HG03342 (cell line): ENCODE measurements around the gene WDR45B.

Experiments
- ATAC-seq: cut with Tn5 transposase; IDR thresholded peaks from one replicate; pipeline ENCODE4 v1.9.1; 2021; ENCODE audit warnings: mild to moderate bottlenecking, moderate library complexity; ENCODE audit not compliant: unreplicated experiment

Gene WDR45B

DNA sequence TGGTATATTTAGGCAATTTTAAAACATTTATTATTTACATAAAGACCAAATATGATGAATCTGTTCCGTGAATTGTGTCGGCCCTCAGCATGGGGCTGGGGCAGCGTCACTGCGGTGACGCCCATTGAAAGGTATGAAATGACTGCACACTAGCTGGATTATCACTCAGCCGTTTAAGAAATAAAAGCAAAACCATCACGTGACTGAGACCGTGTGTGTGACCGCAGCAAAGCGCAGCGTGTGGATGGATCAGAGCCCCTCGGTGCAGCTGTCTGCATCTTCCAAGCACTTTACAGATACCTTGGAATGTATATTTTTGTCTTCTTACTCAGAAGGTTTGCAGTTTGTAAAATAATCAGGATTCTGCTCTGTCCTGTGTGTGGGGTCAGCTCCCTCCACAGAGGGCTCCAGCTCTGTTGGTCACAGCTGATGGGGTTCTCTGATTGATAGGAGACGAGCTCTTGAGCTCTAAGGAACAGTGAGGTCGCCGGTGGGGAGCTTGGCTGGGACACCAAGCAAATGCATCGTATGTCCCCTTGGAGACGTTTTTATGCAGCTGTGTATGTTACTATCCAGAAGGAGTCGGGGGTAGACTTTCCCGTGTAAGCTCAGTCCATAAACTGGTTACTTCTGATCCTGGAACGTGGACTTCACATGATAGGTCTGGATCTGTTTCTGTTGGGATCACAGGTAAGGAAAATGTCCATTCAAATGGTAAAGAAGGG lies 45.1 kb downstream of the WDR45B start:
- ATAC-seq = no peak

- no peak for ATAC-seq
Observed at GRCh38 chr17:82602487-82602886, 45.8 kb downstream of the WDR45B start.

GRCh38 chr17:82601447-82602000 lies 46.7 kb downstream of the WDR45B start:
- no peak for ATAC-seq

GRCh38 chr17:82600731-82601446 lies 47.4 kb downstream of the WDR45B start:
- no peak for ATAC-seq

- ATAC-seq = no peak
Observed at GRCh38 chr17:82599674-82600661, 48.3 kb downstream of the WDR45B start.

- no peak for ATAC-seq
Observed at GRCh38 chr17:82598256-82599119, 49.8 kb downstream of the WDR45B start.

DNA sequence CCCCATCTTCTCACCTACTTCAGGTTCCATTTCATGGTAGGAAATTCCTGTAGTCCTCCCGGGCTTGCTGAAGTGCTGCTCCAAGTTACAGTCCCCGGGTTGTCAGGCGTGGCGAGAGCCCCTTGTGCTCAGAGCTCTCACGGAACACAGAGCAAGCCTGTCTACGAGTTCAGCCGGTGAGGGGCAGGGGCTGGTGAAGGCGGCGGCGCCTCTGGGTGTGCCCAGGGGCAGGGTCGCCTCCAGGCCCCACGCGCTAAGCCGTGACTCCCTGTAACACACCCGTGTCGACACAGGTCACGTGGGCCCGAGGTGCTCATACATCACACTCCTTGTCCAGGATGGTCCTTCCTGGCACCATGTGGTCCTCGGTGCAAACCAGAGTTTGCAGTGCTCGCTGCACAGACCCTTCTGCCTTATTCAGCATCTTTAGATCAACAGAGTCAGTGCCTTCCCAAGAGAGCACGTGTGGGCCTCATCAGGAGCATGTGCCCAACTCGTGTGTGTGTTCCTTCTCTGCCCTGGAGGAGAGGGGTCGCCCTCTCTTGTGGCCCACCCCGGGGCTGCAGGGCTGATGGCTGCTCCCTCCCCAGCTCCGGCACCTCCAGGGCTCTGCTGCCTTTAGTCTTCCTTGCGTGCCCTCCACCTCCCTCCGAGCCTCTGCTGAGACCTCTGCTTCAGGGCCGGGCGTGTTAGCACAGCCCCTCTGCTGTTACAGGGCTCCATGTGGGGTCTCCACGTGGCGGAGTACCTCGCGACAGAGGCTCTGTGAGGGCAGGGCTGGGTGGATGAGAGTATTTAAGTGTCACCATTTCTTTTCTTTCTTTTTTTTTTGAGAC lies 51.2 kb downstream of the WDR45B start:
- ATAC-seq = no peak

GRCh38 chr17:82596296-82596695 lies 51.9 kb downstream of the WDR45B start:
- ATAC-seq = no peak

GRCh38 chr17:82595893-82596292 lies 52.4 kb downstream of the WDR45B start:
- ATAC-seq = no peak

DNA sequence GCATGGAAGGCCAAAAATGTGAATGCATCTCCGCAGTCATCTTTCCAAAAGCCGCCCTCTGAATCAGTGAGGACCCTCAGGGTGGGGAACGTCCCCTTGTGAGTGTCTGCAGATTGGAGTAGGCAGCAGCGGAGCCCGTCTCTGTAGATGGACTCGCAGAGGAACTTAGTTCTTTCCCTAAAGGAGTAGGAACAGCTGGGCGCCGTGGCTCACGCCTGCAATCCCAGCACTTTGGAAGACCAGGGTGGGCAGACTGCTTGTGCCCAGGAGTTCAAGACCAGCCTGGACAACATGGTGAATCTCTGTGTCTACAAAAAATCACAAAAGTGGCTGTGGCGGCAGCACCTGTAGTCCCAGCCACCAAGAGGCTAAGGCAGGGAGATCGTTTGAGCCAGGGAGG lies 53.7 kb downstream of the WDR45B start:
- ATAC-seq = no peak

GRCh38 chr17:82593590-82594087 lies 54.6 kb downstream of the WDR45B start:
- ATAC-seq = no peak

DNA sequence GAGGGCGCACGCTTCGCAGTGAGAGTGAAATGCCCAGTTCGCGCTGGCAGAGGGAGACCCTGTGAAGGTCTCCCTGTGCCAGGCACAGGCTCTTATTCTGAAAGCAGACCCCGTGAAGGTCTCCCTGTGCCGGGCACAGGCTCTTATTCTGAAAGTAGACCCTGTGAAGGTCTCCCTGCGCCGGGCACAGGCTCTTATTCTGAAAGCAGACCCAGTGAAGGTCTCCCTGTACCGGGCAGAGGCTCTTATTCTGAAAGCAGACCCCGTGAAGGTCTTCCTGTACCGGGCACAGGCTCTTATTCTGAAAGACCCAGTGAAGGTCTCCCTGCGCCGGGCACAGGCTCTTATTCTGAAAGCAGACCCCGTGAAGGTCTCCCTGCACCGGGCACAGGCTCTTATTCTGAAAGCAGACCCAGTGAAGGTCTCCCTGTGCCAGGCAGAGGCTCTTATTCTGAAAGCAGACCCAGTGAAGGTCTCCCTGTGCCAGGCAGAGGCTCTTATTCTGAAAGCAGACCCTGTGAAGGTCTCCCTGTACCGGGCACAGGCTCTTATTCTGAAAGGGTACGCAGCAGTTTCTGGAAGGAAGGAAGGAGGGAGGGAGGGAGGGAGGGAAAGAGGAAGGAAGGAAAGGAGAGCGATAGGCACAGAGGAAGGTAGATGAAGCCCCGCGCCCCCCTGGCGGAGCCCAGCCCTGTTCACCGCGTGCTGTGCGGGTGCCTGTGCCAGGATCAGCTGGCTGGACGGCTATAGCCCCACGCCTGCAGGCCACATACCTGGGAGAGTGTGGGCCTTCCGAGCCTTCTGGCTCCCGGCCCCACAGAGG lies 55.3 kb downstream of the WDR45B start:
- ATAC-seq = no peak

GRCh38 chr17:82592289-82592766 lies 55.9 kb downstream of the WDR45B start:
- no peak for ATAC-seq

DNA sequence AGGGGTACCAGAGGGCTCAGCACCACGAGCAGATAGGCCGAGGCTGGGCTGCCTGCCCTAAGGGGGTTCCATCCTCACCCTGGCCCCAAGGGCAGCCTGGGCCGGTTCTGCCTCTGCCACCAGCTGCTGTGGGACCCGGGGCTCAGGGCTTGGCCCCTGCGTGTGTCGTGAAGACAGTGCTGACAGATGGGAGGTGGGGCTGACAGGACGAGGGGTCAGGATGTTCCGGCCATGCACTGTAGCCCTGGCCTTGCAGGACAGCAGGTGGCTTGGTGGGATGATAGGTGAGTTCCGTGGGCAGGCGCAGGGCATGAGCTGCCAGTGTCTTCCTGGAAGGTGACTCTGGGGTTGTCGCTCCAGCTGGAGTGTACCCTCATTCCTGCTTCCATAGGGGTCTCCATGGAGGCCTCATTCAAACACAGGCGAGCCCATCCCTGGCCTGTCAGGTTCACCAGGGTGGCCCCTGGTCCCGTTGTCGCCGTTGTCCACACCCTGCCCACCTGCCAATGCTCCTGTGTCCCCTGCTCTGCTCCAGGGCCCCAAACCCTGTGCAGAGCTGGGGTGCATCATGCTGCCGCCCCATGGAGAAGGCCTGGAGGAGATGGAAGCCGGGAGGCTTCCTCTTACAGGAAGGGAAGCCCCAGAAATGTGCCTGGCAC lies 57.2 kb downstream of the WDR45B start:
- ATAC-seq = no peak

GRCh38 chr17:82590216-82590615 lies 58.0 kb downstream of the WDR45B start:
- no peak for ATAC-seq

DNA sequence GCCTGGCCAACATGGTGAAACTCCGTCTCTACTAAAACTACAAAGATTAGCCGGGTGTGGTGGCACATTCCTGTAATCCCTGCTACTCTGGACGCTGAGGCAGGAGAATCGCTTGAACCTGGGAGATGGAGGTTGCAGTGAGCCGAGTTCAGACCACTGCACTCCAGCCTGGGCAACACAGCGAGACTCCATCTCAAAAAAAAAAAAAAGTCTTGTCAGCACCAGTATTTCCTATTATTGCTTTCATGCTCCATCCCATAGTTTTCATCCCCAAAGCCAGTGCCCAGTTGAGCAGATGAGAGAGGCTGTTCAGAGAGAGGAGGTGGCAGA lies 58.4 kb downstream of the WDR45B start:
- no peak for ATAC-seq
